BE2C (cell line): ENCODE measurements around the gene OXSR1.

Experiments used
- DNase-seq: peaks from one replicate; pipeline ENCODE4 v3.0.0-alpha.2; 2020
- H3K27me3 ChIP-seq: fragments of 250-450 bp; sonication (Bioruptor Pico); 2 replicates; pipeline ENCODE4 v1.5.1; 2020; ENCODE audit warnings: mild to moderate bottlenecking
- H3K36me3 ChIP-seq: fragments of 250-450 bp; sonication (Bioruptor Pico); 2 replicates; pipeline ENCODE4 v1.5.1; 2020; ENCODE audit warnings: mild to moderate bottlenecking
- H3K4me1 ChIP-seq: fragments of 250-450 bp; sonication (Bioruptor Pico); 2 replicates; pipeline ENCODE4 v1.5.1; 2020
- H3K4me3 ChIP-seq: 2 replicates; pipeline ENCODE4 v1.5.1; 2011; ENCODE audit warnings: low read depth, low read length
- H3K9me3 ChIP-seq: fragments of 250-450 bp; sonication (Bioruptor Pico); 2 replicates; pipeline ENCODE4 v1.5.1; 2020
- TF ChIP-seq, protein P1 (sequence below): IDR thresholded peaks from 2 replicates; pipeline ENCODE4 v1.5.1; 2012; ENCODE audit warnings: mild to moderate bottlenecking, low read depth, low read length

Gene OXSR1

GRCh38 chr3:38168151-38169026, 3.1 kb downstream of the OXSR1 start:
- TF ChIP-seq, protein P1, sequence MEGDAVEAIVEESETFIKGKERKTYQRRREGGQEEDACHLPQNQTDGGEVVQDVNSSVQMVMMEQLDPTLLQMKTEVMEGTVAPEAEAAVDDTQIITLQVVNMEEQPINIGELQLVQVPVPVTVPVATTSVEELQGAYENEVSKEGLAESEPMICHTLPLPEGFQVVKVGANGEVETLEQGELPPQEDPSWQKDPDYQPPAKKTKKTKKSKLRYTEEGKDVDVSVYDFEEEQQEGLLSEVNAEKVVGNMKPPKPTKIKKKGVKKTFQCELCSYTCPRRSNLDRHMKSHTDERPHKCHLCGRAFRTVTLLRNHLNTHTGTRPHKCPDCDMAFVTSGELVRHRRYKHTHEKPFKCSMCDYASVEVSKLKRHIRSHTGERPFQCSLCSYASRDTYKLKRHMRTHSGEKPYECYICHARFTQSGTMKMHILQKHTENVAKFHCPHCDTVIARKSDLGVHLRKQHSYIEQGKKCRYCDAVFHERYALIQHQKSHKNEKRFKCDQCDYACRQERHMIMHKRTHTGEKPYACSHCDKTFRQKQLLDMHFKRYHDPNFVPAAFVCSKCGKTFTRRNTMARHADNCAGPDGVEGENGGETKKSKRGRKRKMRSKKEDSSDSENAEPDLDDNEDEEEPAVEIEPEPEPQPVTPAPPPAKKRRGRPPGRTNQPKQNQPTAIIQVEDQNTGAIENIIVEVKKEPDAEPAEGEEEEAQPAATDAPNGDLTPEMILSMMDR = no peak
- Histone ChIP-seq H3K9me3 (no peaks in the 10 kb centered on the region), H3K4me3 (no peak overlapping the region), H3K4me1 (no peaks in the 10 kb centered on the region), H3K36me3 (no peaks in the 10 kb centered on the region), H3K27me3 (no peaks in the 10 kb centered on the region)
- DNase-seq = no peak

- no peak for DNase-seq
- Histone ChIP-seq H3K9me3 (no peaks in the 10 kb centered on the region), H3K36me3 (no peaks in the 10 kb centered on the region), H3K4me1 (no peaks in the 10 kb centered on the region), H3K4me3 (no peak overlapping the region), H3K27me3 (no peaks in the 10 kb centered on the region)
- TF ChIP-seq, protein P1 = no peak
Observed at GRCh38 chr3:38169027-38169317, 3.6 kb downstream of the OXSR1 start.

- no peak for DNase-seq
- Histone ChIP-seq H3K9me3 (no peaks in the 10 kb centered on the region), H3K4me1 (no peaks in the 10 kb centered on the region), H3K36me3 (no peaks in the 10 kb centered on the region), H3K27me3 (no peaks in the 10 kb centered on the region), H3K4me3 (no peak overlapping the region)
- TF ChIP-seq, protein P1 = no peak
Observed at GRCh38 chr3:38170722-38171121, 5.4 kb downstream of the OXSR1 start.

DNA sequence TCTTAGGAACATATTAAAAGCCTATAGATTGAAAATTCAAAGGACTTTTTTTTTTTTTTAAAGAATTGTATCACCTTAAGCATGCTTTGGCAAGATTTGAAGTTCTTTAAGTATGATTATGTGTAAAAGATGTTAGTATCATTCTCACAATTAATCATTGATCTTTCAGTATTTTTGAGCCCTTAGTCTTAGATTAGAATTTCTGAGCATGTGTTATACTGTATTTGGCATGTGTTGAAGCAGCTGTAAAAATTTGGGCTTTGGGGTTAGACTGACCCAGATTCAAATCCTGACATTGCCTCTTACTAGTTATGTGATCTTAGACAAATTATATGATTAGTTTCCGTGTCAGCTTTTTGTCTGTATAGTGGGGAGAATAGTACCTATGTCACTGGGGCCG, 6.3 kb downstream of the OXSR1 start:
- no peak for DNase-seq
- H3K4me1 ChIP-seq = no peaks in the 10 kb centered on the region
- no peaks in the 10 kb centered on the region for H3K27me3 ChIP-seq
- H3K36me3 ChIP-seq = no peaks in the 10 kb centered on the region
- H3K4me3 ChIP-seq = no peak overlapping the region
- TF ChIP-seq, protein P1 = no peak
- no peaks in the 10 kb centered on the region for H3K9me3 ChIP-seq

DNA sequence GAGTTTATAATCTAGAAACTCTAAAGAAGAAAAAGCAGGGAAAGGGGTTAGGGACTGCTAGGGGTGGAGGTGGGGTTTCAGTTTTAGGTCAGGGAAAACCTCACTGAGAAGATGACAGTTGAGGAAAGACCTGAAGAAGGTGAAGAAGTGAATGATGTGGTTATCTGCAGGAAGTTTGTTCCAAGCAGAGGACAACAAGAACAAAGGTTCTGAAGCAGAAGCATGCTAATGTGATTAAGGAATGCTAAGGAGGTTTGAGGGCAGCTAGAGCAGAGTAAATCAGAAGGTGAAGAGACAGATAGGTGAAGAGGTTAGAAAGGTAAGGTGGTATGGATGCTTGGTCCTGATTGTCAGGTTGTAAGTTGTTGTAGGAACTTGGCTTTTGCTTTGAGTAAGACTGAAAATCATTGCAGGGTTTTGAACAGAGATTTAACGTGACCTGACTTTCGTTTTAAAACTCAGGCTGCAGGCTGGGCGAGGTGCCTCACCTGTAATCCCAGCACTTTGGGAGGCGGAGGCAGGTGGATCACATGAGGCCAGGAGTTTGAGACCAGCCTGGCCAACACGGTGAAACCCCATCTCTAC, 8.6 kb downstream of the OXSR1 start:
- Histone ChIP-seq H3K4me3 (no peak overlapping the region), H3K36me3 (no peaks in the 10 kb centered on the region), H3K4me1 (no peaks in the 10 kb centered on the region), H3K9me3 (no peaks in the 10 kb centered on the region), H3K27me3 (no peaks in the 10 kb centered on the region)
- TF ChIP-seq, protein P1 = no peak
- no peak for DNase-seq

GRCh38 chr3:38177181-38177580, 11.8 kb downstream of the OXSR1 start:
- H3K4me1 ChIP-seq = no peaks in the 10 kb centered on the region
- DNase-seq = no peak
- H3K9me3 ChIP-seq = no peaks in the 10 kb centered on the region
- H3K4me3 ChIP-seq = no peak overlapping the region
- H3K36me3 ChIP-seq = no peaks in the 10 kb centered on the region
- no peaks in the 10 kb centered on the region for H3K27me3 ChIP-seq
- TF ChIP-seq, protein P1 = no peak
